PC-9 (cell line): Measurements from ENCODE around the gene TMEM161B.

Source experiments
- CTCF ChIP-seq: fragments of 200-600 bp; sonication (generic); conservative IDR thresholded peaks from 2 replicates; pipeline ENCODE4 v1.6.1; 2017; ENCODE audit warnings: mixed run types, antibody characterized with exemption, mild to moderate bottlenecking, moderate library complexity
- EZH2 ChIP-seq: fragments of 200-600 bp; sonication (generic); IDR thresholded peaks from 2 replicates; pipeline ENCODE4 v1.8.0; 2017; ENCODE audit warnings: antibody characterized with exemption, low read depth

GRCh38 chr5:88193896-88194295, 74.7 kb downstream of the TMEM161B start:
- TF ChIP-seq CTCF (no peak), EZH2 (no peak)
